Prostate gland (tissue), 2 donors: ENCODE measurements around the gene TNFAIP8. TPM values are rescaled to one million over a fixed set of nuclear protein-coding genes. Genes with fewer than 3 reads are reported as not detected.

Experiments used
- DNase-seq: peaks from one replicate; pipeline ENCODE4 v3.0.0-alpha.2; 2019; ENCODE audit warnings: low spot score
- H3K27ac ChIP-seq, 2 donors: fragments of 200-600 bp; sonication (generic); 2 replicates each; pipeline ENCODE4 v1.5.1; 2017 to 2019
- H3K27me3 ChIP-seq: fragments of 200-600 bp; sonication (generic); replicated peaks from 2 replicates; pipeline ENCODE4 v1.5.1; 2019; ENCODE audit not compliant: insufficient read depth
- H3K36me3 ChIP-seq, 2 donors: fragments of 200-600 bp; sonication (generic); 1 replicate in 1 of 2; 2 replicates in 1 of 2; pipeline versions ENCODE4 v1.5.1 to v1.8.1; 2017 to 2019
- H3K4me1 ChIP-seq: fragments of 200-600 bp; sonication (generic); replicated peaks from 2 replicates; pipeline ENCODE4 v1.5.1; 2019
- H3K4me3 ChIP-seq, 2 donors: fragments of 200-600 bp; sonication (generic); 2 replicates each; pipeline ENCODE4 v1.5.1; 2017 to 2019
- H3K9me3 ChIP-seq: fragments of 200-600 bp; sonication (generic); 2 replicates; pipeline ENCODE4 v1.5.1; 2017
- CTCF ChIP-seq, 4 experiments: fragments of 200-600 bp in 2 of 4; fragments of 450-650 bp in 2 of 4; sonication (generic) in 2 of 4; IDR thresholded peaks; 1 replicate in 3 of 4; 2 replicates in 1 of 4; pipeline ENCODE4 v1.5.1; 2016 to 2019; ENCODE audit warnings: antibody characterized with exemption in 4 of 4, mild to moderate bottlenecking in 2 of 4, moderate library complexity in 2 of 4
- POLR2A ChIP-seq: fragments of 450-650 bp; IDR thresholded peaks from one replicate; pipeline ENCODE4 v1.6.1; 2016; ENCODE audit warnings: antibody characterized with exemption, mild to moderate bottlenecking
- POLR2AphosphoS5 ChIP-seq: sonication (generic); formaldehyde crosslinking; IDR thresholded peaks from one replicate; pipeline ENCODE4 v1.6.1; 2017; ENCODE audit warnings: antibody characterized with exemption
- WGBS: methylation state at CpG from one replicate; pipeline ENCODE4 v1.1.5; 2018; 5-methylcytosine and 5-hydroxymethylcytosine counted together
- intact Hi-C: fragments of 100-400 bp; cut with DNase I; formaldehyde crosslinking; loops from one replicate; pipeline ENCODE4 v1.14.2; 2022
- total RNA-seq, 2 donors: library from RNA; depleted of rRNA; stranded (reverse); fragments of >200 nt; gene quantifications; one replicate each; pipeline ENCODE4 v1.1.0, GENCODE V29; 2016

Gene TNFAIP8
- total RNA-seq, 2 donors from 2014 or later, result 21.6 to 40.0 TPM

DNA sequence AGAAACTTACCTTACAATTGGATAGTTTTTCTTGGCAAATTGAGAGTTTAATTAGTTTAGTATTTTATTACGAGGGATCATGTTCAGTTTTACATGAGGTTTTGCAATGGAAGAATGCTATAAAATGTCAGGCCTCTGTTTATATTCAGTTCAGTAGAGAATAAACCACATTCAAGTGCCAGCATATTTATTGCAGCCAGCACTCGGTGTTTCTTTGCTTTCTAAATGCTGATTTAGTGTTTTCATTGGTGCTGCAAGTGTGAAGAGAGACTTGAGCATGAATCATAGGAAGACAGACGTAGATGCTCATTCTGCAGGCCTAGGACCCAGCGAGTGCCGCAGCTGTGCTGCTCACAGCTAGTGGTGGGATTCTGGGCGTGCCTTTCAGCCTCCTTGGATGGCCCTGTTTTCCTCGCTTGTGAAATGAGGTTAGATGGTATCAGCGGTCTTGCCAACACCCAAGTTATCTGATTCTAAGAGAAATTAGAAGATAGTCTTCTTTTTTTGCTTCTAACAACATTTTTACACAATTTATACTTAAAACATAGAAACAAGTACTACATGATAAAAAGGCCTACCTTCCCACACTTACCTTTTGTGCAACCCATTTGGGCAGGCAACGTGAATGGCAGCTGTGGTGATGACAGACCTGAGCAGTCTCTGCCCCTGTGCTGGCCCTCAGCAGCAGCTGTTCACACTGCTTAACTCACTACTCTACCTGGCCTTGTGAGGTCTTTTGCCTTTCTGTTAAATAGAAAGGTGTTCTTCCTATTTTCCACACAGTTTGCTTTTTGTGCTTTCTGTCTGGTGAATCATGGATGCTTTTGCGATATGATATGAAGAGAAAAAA is 26.8 kb upstream of the TNFAIP8 start:
- no peak overlapping the region for H3K4me3 ChIP-seq
- intact Hi-C loops, result loop anchor here (5.0 kb wide), 1 partner anchor 62 kb away; no protein-coding TSS in a partner anchor
- no peaks in the 10 kb centered on the region for H3K36me3 ChIP-seq
- H3K27me3 ChIP-seq, result no peaks in the 10 kb centered on the region
- peaks cover 15% of the 10 kb centered on the region for H3K4me1 ChIP-seq
- peak; percentile 77 for DNase-seq
- H3K9me3 ChIP-seq, result no peaks in the 10 kb centered on the region
- 24% methylated on average over 10 of the region's 10 CpGs for WGBS
- TF ChIP-seq POLR2AphosphoS5 (peak; percentile 95), POLR2A (no peak)
- peak overlapping the region; percentile 14 to 62 for H3K27ac ChIP-seq

- H3K27me3 ChIP-seq, result no peaks in the 10 kb centered on the region
- H3K9me3 ChIP-seq, result no peaks in the 10 kb centered on the region
- no peak overlapping the region for H3K4me3 ChIP-seq
- TF ChIP-seq POLR2AphosphoS5 (no peak), POLR2A (no peak), CTCF (IDR thresholded peaks at IDR 0.05) (no peak)
- WGBS, result 85% methylated on average over 6 of the region's 6 CpGs
- no peak for DNase-seq
- H3K27ac ChIP-seq, result peak overlapping the region in 1 of 2 donors; percentile 62
- peaks cover 15% of the 10 kb centered on the region for H3K4me1 ChIP-seq
- H3K36me3 ChIP-seq, result no peaks in the 10 kb centered on the region
- intact Hi-C loops, result loop anchor here (5.0 to 10.0 kb wide), 2 partner anchors 62 to 155 kb away; no protein-coding TSS in a partner anchor
These were observed 26.2 kb upstream of the TNFAIP8 start for GRCh38 chr5:119329666-119330065.

DNA sequence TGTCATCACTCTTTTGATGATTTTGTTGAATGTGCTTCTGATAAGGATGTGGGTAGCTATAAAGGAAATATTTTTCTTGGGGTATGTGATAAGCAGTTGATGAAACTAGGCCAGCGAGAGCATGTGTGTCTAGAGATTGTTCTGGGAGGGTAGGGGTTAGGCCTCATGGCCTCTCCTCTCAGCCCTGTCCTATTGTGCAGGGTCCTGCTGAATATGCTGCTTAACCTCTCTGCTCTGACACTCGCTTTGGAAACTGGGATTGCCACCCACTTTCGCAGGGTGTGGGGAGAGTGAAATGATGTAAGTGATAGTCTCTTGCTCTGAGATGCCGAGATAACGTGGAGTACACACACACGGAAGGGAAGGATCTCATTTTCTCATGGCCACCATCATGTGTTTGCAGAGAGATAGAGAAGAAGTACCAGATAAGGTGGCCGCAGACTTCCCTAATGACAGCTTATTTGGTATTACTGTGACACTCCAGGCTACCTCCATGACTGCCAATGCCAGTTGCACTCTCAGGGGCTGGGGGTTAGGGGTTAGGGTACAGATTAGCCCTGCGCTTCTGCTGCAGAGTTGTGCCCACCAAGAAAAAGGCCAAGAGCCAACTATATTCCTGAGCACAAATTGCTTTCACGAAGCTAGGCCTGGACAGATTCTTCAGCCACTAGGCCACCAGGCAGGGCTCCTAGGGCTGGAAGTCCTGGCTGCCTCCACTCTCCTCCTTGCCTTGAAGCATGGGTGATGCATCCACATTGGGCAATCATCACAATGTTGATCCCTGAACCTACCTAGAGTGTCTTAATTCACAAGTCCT is 25.2 kb upstream of the TNFAIP8 start:
- no peaks in the 10 kb centered on the region for H3K36me3 ChIP-seq
- no peak overlapping the region for H3K4me3 ChIP-seq
- TF ChIP-seq POLR2AphosphoS5 (no peak), CTCF (IDR thresholded peaks at IDR 0.05) (no peak), POLR2A (no peak)
- peaks cover 15% of the 10 kb centered on the region for H3K4me1 ChIP-seq
- H3K27me3 ChIP-seq, result no peaks in the 10 kb centered on the region
- 85% methylated on average over 9 of the region's 9 CpGs for WGBS
- H3K9me3 ChIP-seq, result no peaks in the 10 kb centered on the region
- H3K27ac ChIP-seq, result peak overlapping the region in 1 of 2 donors; percentile 62
- no peak for DNase-seq
- intact Hi-C loops, result loop anchor here (10.0 kb wide), 1 partner anchor 156 kb away; no protein-coding TSS in a partner anchor

GRCh38 chr5:119331566-119332095 is 24.2 kb upstream of the TNFAIP8 start:
- H3K27ac ChIP-seq, result no peak overlapping the region

More at GRCh38 chr5:119331566-119332095, 24.2 kb upstream of the TNFAIP8 start:
- H3K4me1 ChIP-seq, result peaks cover 15% of the 10 kb centered on the region
- H3K9me3 ChIP-seq, result no peaks in the 10 kb centered on the region
- WGBS, result 92% methylated on average over 3 of the region's 3 CpGs
- intact Hi-C loops, result loop anchor here (10.0 kb wide), 1 partner anchor 157 kb away; no protein-coding TSS in a partner anchor
- H3K36me3 ChIP-seq, result no peaks in the 10 kb centered on the region
- TF ChIP-seq CTCF (IDR thresholded peaks at IDR 0.05) (no peak), POLR2A (no peak), POLR2AphosphoS5 (no peak)
- no peak for DNase-seq
- no peak overlapping the region for H3K4me3 ChIP-seq
- no peaks in the 10 kb centered on the region for H3K27me3 ChIP-seq
